Measurements from ENCODE around the gene MT1M.

MT1M gene

GRCh38 chr16:56681939-56682702, 49.7 kb downstream of the MT1M start, which contains the start of gene MT1X:
MT1X (plus strand) TSS chr16:56682470; CDS start chr16:56682541, 71 bp downstream.
- TF ChIP-seq, protein P1, sequence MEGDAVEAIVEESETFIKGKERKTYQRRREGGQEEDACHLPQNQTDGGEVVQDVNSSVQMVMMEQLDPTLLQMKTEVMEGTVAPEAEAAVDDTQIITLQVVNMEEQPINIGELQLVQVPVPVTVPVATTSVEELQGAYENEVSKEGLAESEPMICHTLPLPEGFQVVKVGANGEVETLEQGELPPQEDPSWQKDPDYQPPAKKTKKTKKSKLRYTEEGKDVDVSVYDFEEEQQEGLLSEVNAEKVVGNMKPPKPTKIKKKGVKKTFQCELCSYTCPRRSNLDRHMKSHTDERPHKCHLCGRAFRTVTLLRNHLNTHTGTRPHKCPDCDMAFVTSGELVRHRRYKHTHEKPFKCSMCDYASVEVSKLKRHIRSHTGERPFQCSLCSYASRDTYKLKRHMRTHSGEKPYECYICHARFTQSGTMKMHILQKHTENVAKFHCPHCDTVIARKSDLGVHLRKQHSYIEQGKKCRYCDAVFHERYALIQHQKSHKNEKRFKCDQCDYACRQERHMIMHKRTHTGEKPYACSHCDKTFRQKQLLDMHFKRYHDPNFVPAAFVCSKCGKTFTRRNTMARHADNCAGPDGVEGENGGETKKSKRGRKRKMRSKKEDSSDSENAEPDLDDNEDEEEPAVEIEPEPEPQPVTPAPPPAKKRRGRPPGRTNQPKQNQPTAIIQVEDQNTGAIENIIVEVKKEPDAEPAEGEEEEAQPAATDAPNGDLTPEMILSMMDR (IDR thresholded peaks at IDR 0.05; ENCODE audit: control insufficient read depth, insufficient read depth, low read depth, low read length, missing control alignments): no peak
- peak within 1 kb of the TSS; percentile 66 for H3K4me3 ChIP-seq (ENCODE audit: control insufficient read depth, low read depth, low read length)

DNA sequence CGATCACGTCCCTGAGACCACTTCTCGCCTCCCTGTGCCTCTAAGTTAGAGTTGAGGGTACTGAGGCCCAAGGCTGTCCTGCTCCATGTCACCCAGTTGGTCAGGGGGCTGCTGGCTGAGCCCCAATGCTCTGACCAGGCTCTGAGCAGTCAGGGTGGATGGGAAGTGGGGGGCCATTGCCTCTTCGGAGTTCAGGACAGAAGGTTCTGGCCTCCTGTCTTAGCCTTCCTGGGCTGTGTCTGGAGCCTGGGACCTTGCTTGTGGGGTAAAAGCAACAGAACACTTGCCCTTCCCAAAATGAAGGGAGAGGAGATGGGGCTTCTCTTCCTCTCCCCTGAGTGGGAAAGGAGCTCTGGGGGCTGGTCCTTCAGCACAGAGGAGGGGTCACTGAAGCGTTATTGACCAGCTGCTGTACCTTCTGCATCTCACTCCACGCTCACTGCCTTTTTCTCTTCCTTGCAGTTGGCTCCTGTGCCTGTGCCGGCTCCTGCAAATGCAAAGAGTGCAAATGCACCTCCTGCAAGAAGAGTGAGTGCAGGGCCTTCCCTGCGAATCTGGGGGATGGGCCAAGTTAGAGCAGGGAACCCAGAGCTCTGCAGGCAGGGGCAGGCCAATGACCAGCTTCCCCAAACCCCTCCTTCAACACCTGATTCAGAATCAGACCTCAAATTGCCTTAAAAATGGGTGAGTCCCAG, 50.4 kb downstream of the MT1M start:
- H3K4me3 ChIP-seq (ENCODE audit: control insufficient read depth, low read depth, low read length): peak overlapping the region; percentile 66
- no peak for DNase-seq (ENCODE audit: low read depth)
- TF ChIP-seq, protein P1 (IDR thresholded peaks at IDR 0.05; ENCODE audit: control insufficient read depth, insufficient read depth, low read depth, low read length, missing control alignments): no peak

More at GRCh38 chr16:56681939-56682702, 49.7 kb downstream of the MT1M start, which contains the start of gene MT1X:
- peak; percentile 48 for DNase-seq (ENCODE audit: low read depth)

All from AG09309 (cell line).